Fibroblast of skin of right quadriceps (primary cell): ENCODE results near the gene SOCS7.
A peak's percentile ranks its signal among the peaks of the same experiment; 100 is the strongest.

ENCODE experiments used
- DNase-seq: peaks from one replicate; pipeline ENCODE4 v3.0.0-alpha.2; 2013

SOCS7 gene

GRCh38 chr17:38369124-38369886, 17.7 kb downstream of the SOCS7 start:
- DNase-seq: no peak

- no peak for DNase-seq
Observed at GRCh38 chr17:38379448-38379847, 27.8 kb downstream of the SOCS7 start.

- DNase-seq: no peak
Observed at GRCh38 chr17:38395090-38395489, 43.4 kb downstream of the SOCS7 start.

GRCh38 chr17:38397227-38397626, 45.6 kb downstream of the SOCS7 start:
- DNase-seq: no peak

- DNase-seq: no peak
Observed at GRCh38 chr17:38400286-38400685, 48.6 kb downstream of the SOCS7 start.

- no peak for DNase-seq
Observed at GRCh38 chr17:38401459-38401858, 49.8 kb downstream of the SOCS7 start.

GRCh38 chr17:38402897-38403296, 51.3 kb downstream of the SOCS7 start:
- DNase-seq: no peak

- DNase-seq: peak; percentile 49
Observed at GRCh38 chr17:38403491-38403890, 51.8 kb downstream of the SOCS7 start.

- no peak for DNase-seq
Observed at GRCh38 chr17:38404174-38404943, 52.7 kb downstream of the SOCS7 start.

GRCh38 chr17:38405654-38406053, 54.0 kb downstream of the SOCS7 start:
- no peak for DNase-seq

- DNase-seq: no peak
Observed at GRCh38 chr17:38410201-38410600, 58.6 kb downstream of the SOCS7 start.

GRCh38 chr17:38415250-38416194, 63.9 kb downstream of the SOCS7 start:
- peak; percentile 74 for DNase-seq

GRCh38 chr17:38416840-38417209, 65.2 kb downstream of the SOCS7 start:
- no peak for DNase-seq

- DNase-seq: no peak
Observed at GRCh38 chr17:38417210-38417951, 65.7 kb downstream of the SOCS7 start.

- DNase-seq: no peak
Observed at GRCh38 chr17:38418062-38418692, 66.5 kb downstream of the SOCS7 start.

- no peak for DNase-seq
Observed at GRCh38 chr17:38418693-38419507, 67.3 kb downstream of the SOCS7 start.

GRCh38 chr17:38419508-38419981, 67.9 kb downstream of the SOCS7 start:
- no peak for DNase-seq

GRCh38 chr17:38420518-38420917, 68.9 kb downstream of the SOCS7 start:
- DNase-seq: no peak

GRCh38 chr17:38421171-38421841, 69.7 kb downstream of the SOCS7 start:
- DNase-seq: peak; percentile 82
